ENCODE data around the gene PHF24. TPM values are rescaled to one million over a fixed set of nuclear protein-coding genes. Genes with fewer than 3 reads are reported as not detected.
A peak's percentile ranks its signal among the peaks of the same experiment; 100 is the strongest.

The PHF24 gene
- total RNA-seq, 1 donor: not detected

GRCh38 chr9:34956648-34957047 is 1.4 kb upstream of the PHF24 start:
- DNase-seq (ENCODE audit: low read depth): no peak
- H3K4me3 ChIP-seq (ENCODE audit: low read depth, low read length): no peak overlapping the region
- TF ChIP-seq CTCF (IDR thresholded peaks at IDR 0.05; ENCODE audit: insufficient read depth, low read depth, low read length): no peak

- no peak for TF ChIP-seq CTCF (IDR thresholded peaks at IDR 0.05; ENCODE audit: insufficient read depth, low read depth, low read length)
- H3K4me3 ChIP-seq (ENCODE audit: low read depth, low read length): peak overlapping the region; percentile 23
These were observed 412 bp downstream of the PHF24 start for GRCh38 chr9:34958411-34958982.

GRCh38 chr9:34959461-34959860 is 1.4 kb downstream of the PHF24 start:
- no peak overlapping the region for H3K4me3 ChIP-seq (ENCODE audit: low read depth, low read length)
- no peak for TF ChIP-seq CTCF (IDR thresholded peaks at IDR 0.05; ENCODE audit: insufficient read depth, low read depth, low read length)
- no peak for DNase-seq (ENCODE audit: low read depth)

More at GRCh38 chr9:34958411-34958982, 412 bp downstream of the PHF24 start:
- DNase-seq (ENCODE audit: low read depth): no peak

GRCh38 chr9:34961574-34962490 is 3.7 kb downstream of the PHF24 start:
- no peak overlapping the region for H3K4me3 ChIP-seq (ENCODE audit: low read depth, low read length)
- TF ChIP-seq CTCF (IDR thresholded peaks at IDR 0.05; ENCODE audit: insufficient read depth, low read depth, low read length): no peak
- peak; percentile 41 for DNase-seq (ENCODE audit: low read depth)

GRCh38 chr9:34962546-34962945 is 4.5 kb downstream of the PHF24 start:
- no peak for TF ChIP-seq CTCF (IDR thresholded peaks at IDR 0.05; ENCODE audit: insufficient read depth, low read depth, low read length)

GRCh38 chr9:34963552-34963951 is 5.5 kb downstream of the PHF24 start:
- H3K4me3 ChIP-seq (ENCODE audit: low read depth, low read length): no peak overlapping the region
- DNase-seq (ENCODE audit: low read depth): no peak
- TF ChIP-seq CTCF (IDR thresholded peaks at IDR 0.05; ENCODE audit: insufficient read depth, low read depth, low read length): no peak

More at GRCh38 chr9:34962546-34962945, 4.5 kb downstream of the PHF24 start:
- H3K4me3 ChIP-seq (ENCODE audit: low read depth, low read length): no peak overlapping the region
- DNase-seq (ENCODE audit: low read depth): no peak
